Testis (tissue), 2 donors: ENCODE data around the gene GNG2.

Experiments
- POLR2A ChIP-seq: fragments of 450-650 bp; IDR thresholded peaks from one replicate; pipeline ENCODE4 v1.6.1; 2017; ENCODE audit warnings: antibody characterized with exemption, mild to moderate bottlenecking, moderate library complexity
- TF ChIP-seq, protein P1 (sequence below), 3 experiments: fragments of 450-650 bp in 2 of 3; fragments of 200-600 bp in 1 of 3; sonication (generic) in 1 of 3; IDR thresholded peaks; one replicate each; pipeline ENCODE4 v1.5.1; 2016 to 2019; ENCODE audit warnings: antibody characterized with exemption in 3 of 3, mild to moderate bottlenecking in 2 of 3, moderate library complexity in 1 of 3

- no peak for TF ChIP-seq POLR2A
- TF ChIP-seq, protein P1, sequence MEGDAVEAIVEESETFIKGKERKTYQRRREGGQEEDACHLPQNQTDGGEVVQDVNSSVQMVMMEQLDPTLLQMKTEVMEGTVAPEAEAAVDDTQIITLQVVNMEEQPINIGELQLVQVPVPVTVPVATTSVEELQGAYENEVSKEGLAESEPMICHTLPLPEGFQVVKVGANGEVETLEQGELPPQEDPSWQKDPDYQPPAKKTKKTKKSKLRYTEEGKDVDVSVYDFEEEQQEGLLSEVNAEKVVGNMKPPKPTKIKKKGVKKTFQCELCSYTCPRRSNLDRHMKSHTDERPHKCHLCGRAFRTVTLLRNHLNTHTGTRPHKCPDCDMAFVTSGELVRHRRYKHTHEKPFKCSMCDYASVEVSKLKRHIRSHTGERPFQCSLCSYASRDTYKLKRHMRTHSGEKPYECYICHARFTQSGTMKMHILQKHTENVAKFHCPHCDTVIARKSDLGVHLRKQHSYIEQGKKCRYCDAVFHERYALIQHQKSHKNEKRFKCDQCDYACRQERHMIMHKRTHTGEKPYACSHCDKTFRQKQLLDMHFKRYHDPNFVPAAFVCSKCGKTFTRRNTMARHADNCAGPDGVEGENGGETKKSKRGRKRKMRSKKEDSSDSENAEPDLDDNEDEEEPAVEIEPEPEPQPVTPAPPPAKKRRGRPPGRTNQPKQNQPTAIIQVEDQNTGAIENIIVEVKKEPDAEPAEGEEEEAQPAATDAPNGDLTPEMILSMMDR (IDR thresholded peaks at IDR 0.05): no peak
These were observed 35.0 kb downstream of the GNG2 start for GRCh38 chr14:51895375-51895774.
